GM23248 (cell line): ENCODE measurements around the gene NGEF. TPM values are rescaled to one million over a fixed set of nuclear protein-coding genes. Genes with fewer than 3 reads are reported as not detected.

Experiments
- DNase-seq: peaks from one replicate; pipeline ENCODE4 v3.0.0-alpha.2; 2015
- H2AFZ ChIP-seq: fragments of 200-600 bp; sonication (generic); 2 replicates; pipeline ENCODE4 v1.6.1; 2016; ENCODE audit warnings: antibody characterized with exemption
- H3F3A ChIP-seq: fragments of 200-600 bp; sonication (generic); 2 replicates; pipeline ENCODE4 v1.6.1; 2016; ENCODE audit warnings: mild to moderate bottlenecking, antibody characterized with exemption, mixed run types; ENCODE audit not compliant: insufficient read depth
- H3K27ac ChIP-seq: fragments of 200-600 bp; sonication (generic); 2 replicates; pipeline ENCODE4 v1.5.1; 2016; ENCODE audit warnings: mild to moderate bottlenecking
- H3K27me3 ChIP-seq: fragments of 200-600 bp; sonication (generic); replicated peaks from 2 replicates; pipeline ENCODE4 v1.6.1; 2016; ENCODE audit warnings: mild to moderate bottlenecking; ENCODE audit not compliant: insufficient read depth
- H3K36me3 ChIP-seq: fragments of 200-600 bp; sonication (generic); 2 replicates; pipeline ENCODE4 v1.6.1; 2016; ENCODE audit warnings: low read depth, mild to moderate bottlenecking
- H3K4me1 ChIP-seq: fragments of 200-600 bp; sonication (generic); 2 replicates; pipeline ENCODE4 v1.6.1; 2016; ENCODE audit warnings: mild to moderate bottlenecking; ENCODE audit not compliant: insufficient read depth
- H3K4me2 ChIP-seq: fragments of 200-600 bp; sonication (generic); one replicate; pipeline ENCODE4 v1.6.1; 2016; ENCODE audit warnings: mild to moderate bottlenecking; ENCODE audit not compliant: unreplicated experiment
- H3K4me3 ChIP-seq: fragments of 200-600 bp; sonication (generic); 2 replicates; pipeline ENCODE4 v1.5.1; 2016; ENCODE audit warnings: mild to moderate bottlenecking
- H3K79me2 ChIP-seq: fragments of 200-600 bp; sonication (generic); 2 replicates; pipeline ENCODE4 v1.6.1; 2016; ENCODE audit warnings: mild to moderate bottlenecking; ENCODE audit not compliant: insufficient read depth
- H3K9ac ChIP-seq: fragments of 200-600 bp; sonication (generic); 2 replicates; pipeline ENCODE4 v1.6.1; 2016; ENCODE audit warnings: mild to moderate bottlenecking
- H3K9me2 ChIP-seq: fragments of 200-600 bp; sonication (generic); 2 replicates; pipeline ENCODE4 v1.6.1; 2016; ENCODE audit warnings: mixed run types, mild to moderate bottlenecking, moderate library complexity; ENCODE audit not compliant: insufficient read depth
- H3K9me3 ChIP-seq: fragments of 200-600 bp; sonication (generic); one replicate; pipeline ENCODE4 v1.6.1; 2017; ENCODE audit warnings: low read depth
- H4K20me1 ChIP-seq: fragments of 200-600 bp; sonication (generic); 2 replicates; pipeline ENCODE4 v1.6.0; 2016; ENCODE audit not compliant: insufficient read depth
- EZH2 ChIP-seq: fragments of 200-600 bp; sonication (generic); IDR thresholded peaks from 2 replicates; pipeline ENCODE4 v1.6.1; 2018; ENCODE audit warnings: antibody characterized with exemption, mild to moderate bottlenecking; ENCODE audit not compliant: insufficient read depth, poor library complexity, severe bottlenecking
- EZH2phosphoT487 ChIP-seq: fragments of 200-600 bp; sonication (generic); IDR thresholded peaks from 2 replicates; pipeline ENCODE4 v1.6.1; 2018; ENCODE audit warnings: antibody characterized with exemption, moderate library complexity, mild to moderate bottlenecking, low read depth; ENCODE audit not compliant: insufficient read depth
- WGBS, 2 experiments: methylation state at CpG; one replicate each; pipeline ENCODE4 v1.1.6; 2015 to 2017; ENCODE audit warnings: low lambda C conversion rate in 2 of 2, low coverage in 1 of 2; ENCODE audit errors: missing lambda C conversion rate in 2 of 2; 5-methylcytosine and 5-hydroxymethylcytosine counted together
- in situ Hi-C: fragments of 300-500 bp; cut with MboI; formaldehyde crosslinking; loops from 2 replicates; pipeline ENCODE4 v1.15.0; 2020
- polyA plus RNA-seq: library from polyadenylated mRNA; unstranded; fragments of >200 nt; fragmentation: Nextera tagmentation; extraction: Ambion mirVana; gene quantifications from 2 replicates; pipeline ENCODE4 v1.2.1, GENCODE V29; 2016
- total RNA-seq: library from RNA; depleted of rRNA; stranded (reverse); fragments of >200 nt; shearing (Covaris generic); gene quantifications from 2 replicates; pipeline ENCODE4 v1.2.3, GENCODE V29; 2014

The NGEF gene
- total and polyA plus RNA-seq, 2 experiments from 2014 or later = 0.43 TPM; not detected in 1

GRCh38 chr2:232957657-232958090 is 55.4 kb downstream of the NGEF start:
- no peak overlapping the region for H3K9ac ChIP-seq
- H3K27ac ChIP-seq = no peak overlapping the region
- H3K4me1 ChIP-seq = no peaks in the 10 kb centered on the region
- no peaks in the 10 kb centered on the region for H3K36me3 ChIP-seq
- H3K79me2 ChIP-seq = no peaks in the 10 kb centered on the region
- TF ChIP-seq EZH2 (no peak), EZH2phosphoT487 (no peak)
- no peaks in the 10 kb centered on the region for H3K9me3 ChIP-seq
- in situ Hi-C loops = no loop called here
- H3F3A ChIP-seq = no peaks in the 10 kb centered on the region
- no peak overlapping the region for H3K4me2 ChIP-seq
- no peaks in the 10 kb centered on the region for H4K20me1 ChIP-seq
- H3K27me3 ChIP-seq = peaks cover 3% of the 10 kb centered on the region; the same call in 1 of the 2 replicates
- no peaks in the 10 kb centered on the region for H3K9me2 ChIP-seq
- 29 to 36% methylated on average over 3 of the region's 3 CpGs for WGBS, 2 experiments
- no peak overlapping the region for H3K4me3 ChIP-seq
- H2AFZ ChIP-seq = no peak overlapping the region
- DNase-seq = no peak

- TF ChIP-seq EZH2 (no peak), EZH2phosphoT487 (no peak)
- no peak overlapping the region for H3K4me3 ChIP-seq
- H3K36me3 ChIP-seq = no peaks in the 10 kb centered on the region
- no peaks in the 10 kb centered on the region for H4K20me1 ChIP-seq
- peaks cover 4% of the 10 kb centered on the region for H3K27me3 ChIP-seq
- no peak overlapping the region for H3K4me2 ChIP-seq
- in situ Hi-C loops = no loop called here
- DNase-seq = no peak
- no peaks in the 10 kb centered on the region for H3K9me3 ChIP-seq
- no peaks in the 10 kb centered on the region for H3F3A ChIP-seq
- WGBS, 2 experiments = 32 to 34% methylated on average over 5 of the region's 5 CpGs
- no peaks in the 10 kb centered on the region for H3K79me2 ChIP-seq
- no peaks in the 10 kb centered on the region for H3K9me2 ChIP-seq
- no peaks in the 10 kb centered on the region for H3K4me1 ChIP-seq
- H2AFZ ChIP-seq = no peak overlapping the region
- no peak overlapping the region for H3K27ac ChIP-seq
- no peak overlapping the region for H3K9ac ChIP-seq
These were observed 57.2 kb downstream of the NGEF start for GRCh38 chr2:232955856-232956255.

GRCh38 chr2:232954691-232955090 is 58.4 kb downstream of the NGEF start:
- H3K36me3 ChIP-seq = no peaks in the 10 kb centered on the region
- no peak for TF ChIP-seq EZH2
- TF ChIP-seq EZH2phosphoT487 = no peak
- H3K79me2 ChIP-seq = no peaks in the 10 kb centered on the region
- H3K9me2 ChIP-seq = no peaks in the 10 kb centered on the region
- peaks cover 10% of the 10 kb centered on the region for H3K27me3 ChIP-seq
- no peak overlapping the region for H3K9ac ChIP-seq
- no peak overlapping the region for H2AFZ ChIP-seq
- in situ Hi-C loops = no loop called here
- H3F3A ChIP-seq = no peaks in the 10 kb centered on the region
- no peak overlapping the region for H3K4me2 ChIP-seq
- no peaks in the 10 kb centered on the region for H4K20me1 ChIP-seq
- DNase-seq = no peak
- no peak overlapping the region for H3K27ac ChIP-seq
- no peaks in the 10 kb centered on the region for H3K9me3 ChIP-seq
- 67 to 76% methylated on average over 10 of the region's 10 CpGs for WGBS, 2 experiments
- H3K4me3 ChIP-seq = no peak overlapping the region
- no peaks in the 10 kb centered on the region for H3K4me1 ChIP-seq

- Histone ChIP-seq H3K27me3 (peaks cover 10% of the 10 kb centered on the region), H2AFZ (no peak overlapping the region), H3K36me3 (no peaks in the 10 kb centered on the region), H3K4me1 (no peaks in the 10 kb centered on the region), H3K9me2 (no peaks in the 10 kb centered on the region), H3K9ac (no peak overlapping the region), H3K4me3 (no peak overlapping the region), H3K79me2 (no peaks in the 10 kb centered on the region), H3K27ac (no peak overlapping the region), H3K9me3 (no peaks in the 10 kb centered on the region), H4K20me1 (no peaks in the 10 kb centered on the region), H3F3A (no peaks in the 10 kb centered on the region), H3K4me2 (no peak overlapping the region)
- DNase-seq = no peak
- TF ChIP-seq EZH2phosphoT487 = no peak
- no peak for TF ChIP-seq EZH2
- in situ Hi-C loops = no loop called here
- WGBS, 2 experiments = 42 to 45% methylated on average over 7 of the region's 7 CpGs
These were observed 61.2 kb downstream of the NGEF start for GRCh38 chr2:232951891-232952290.

GRCh38 chr2:232951181-232951580 is 61.9 kb downstream of the NGEF start:
- Histone ChIP-seq H3K4me1 (no peaks in the 10 kb centered on the region), H3K9me3 (no peaks in the 10 kb centered on the region), H3K9ac (no peak overlapping the region), H3F3A (no peaks in the 10 kb centered on the region), H2AFZ (no peak overlapping the region), H3K9me2 (no peaks in the 10 kb centered on the region), H3K27me3 (peaks cover 6% of the 10 kb centered on the region), H4K20me1 (no peaks in the 10 kb centered on the region), H3K36me3 (no peaks in the 10 kb centered on the region), H3K4me2 (no peak overlapping the region), H3K79me2 (no peaks in the 10 kb centered on the region), H3K27ac (no peak overlapping the region), H3K4me3 (no peak overlapping the region)
- 75 to 80% methylated on average over 11 of the region's 11 CpGs for WGBS, 2 experiments
- no peak for DNase-seq
- TF ChIP-seq EZH2phosphoT487 (no peak), EZH2 (no peak)
- in situ Hi-C loops = no loop called here
